Right lobe of liver (tissue), 6 donors: Measurements from ENCODE around the gene PHAF1. TPM values are rescaled to one million over a fixed set of nuclear protein-coding genes. Genes with fewer than 3 reads are reported as not detected.
A peak's percentile ranks its signal among the peaks of the same experiment; 100 is the strongest.

Experiments used
- ATAC-seq, 4 donors: fragments of 200-7000 bp; cut with Tn5 transposase; one replicate each; pipeline ENCODE4 v1.9.1; 2020; ENCODE audit warnings: mild to moderate bottlenecking in 4 of 4, moderate library complexity in 4 of 4
- DNase-seq, 3 donors: peaks; one replicate each; pipeline ENCODE4 v3.0.0-alpha.2; 2020
- H3K27ac ChIP-seq, 3 donors: fragments of 200-600 bp; one replicate each; pipeline ENCODE4 v1.8.0; 2022
- H3K27me3 ChIP-seq, 2 donors: fragments of 200-600 bp; one replicate each; pipeline ENCODE4 v1.8.0; 2022
- H3K36me3 ChIP-seq, 4 donors: fragments of 200-600 bp; sonication (generic) in 1 of 4; one replicate each; pipeline versions ENCODE4 v1.5.1 to v1.8.0; 2017 to 2022; ENCODE audit warnings: control low read depth in 1 of 4
- H3K4me1 ChIP-seq, 4 donors: fragments of 200-600 bp; sonication (generic) in 1 of 4; one replicate each; pipeline versions ENCODE4 v1.5.1 to v1.8.0; 2017 to 2022; ENCODE audit warnings: control low read depth in 1 of 4
- H3K4me3 ChIP-seq, 3 donors: fragments of 200-600 bp; one replicate each; pipeline ENCODE4 v1.8.0; 2022
- H3K9me3 ChIP-seq, 4 donors: fragments of 200-600 bp; sonication (generic) in 1 of 4; one replicate each; pipeline versions ENCODE4 v1.5.1 to v1.8.0; 2017 to 2022; ENCODE audit warnings: control low read depth in 1 of 4
- POLR2A ChIP-seq: fragments of 450-650 bp; IDR thresholded peaks from one replicate; pipeline ENCODE4 v1.6.1; 2017; ENCODE audit warnings: antibody characterized with exemption, mild to moderate bottlenecking
- WGBS: methylation state at CpG from one replicate; pipeline ENCODE4 v1.1.6; 2018; ENCODE audit warnings: low coverage, low lambda C conversion rate; ENCODE audit not compliant: insufficient coverage; ENCODE audit errors: missing lambda C conversion rate; 5-methylcytosine and 5-hydroxymethylcytosine counted together
- intact Hi-C, 2 donors: fragments of 100-400 bp; cut with DNase I; formaldehyde crosslinking; loops; one replicate each; pipeline versions ENCODE4 v1.11.2 to v1.14.1; 2022
- total RNA-seq, 6 experiments: library from RNA; depleted of rRNA in 2 of 6; stranded (reverse); fragments of >200 nt in 2 of 6; fragmentation: NEBNext Ultra II Directional in 3 of 6; extraction: Animal tissue kit (Norgen Biotek cat#: 25700) in 3 of 6; gene quantifications; one replicate each; pipeline versions ENCODE4 v1.1.0 to v1.2.4, GENCODE V29; 2016 to 2023
- TF ChIP-seq, protein P1 (sequence below), 4 donors: fragments of 200-600 bp in 3 of 4; fragments of 450-650 bp in 1 of 4; IDR thresholded peaks; one replicate each; pipeline versions ENCODE4 v1.5.1 to v1.8.0; 2016 to 2022; ENCODE audit warnings: antibody characterized with exemption in 4 of 4, mild to moderate bottlenecking in 2 of 4
- donor health status: DM: no; HTN: yes; CAD: no.
- donor health status: DM: no; HTN: no; CAD: no.
- donor health status: DM: no; HTN: no; CAD: no.
- donor health status: DM: no; HTN: yes; CAD: no.
- donor health status: DM: no; HTN: yes; CAD: no.

The PHAF1 gene
- total RNA-seq, 6 experiments from 2014 or later, result 22.3 to 45.1 (median 32.4) TPM

DNA sequence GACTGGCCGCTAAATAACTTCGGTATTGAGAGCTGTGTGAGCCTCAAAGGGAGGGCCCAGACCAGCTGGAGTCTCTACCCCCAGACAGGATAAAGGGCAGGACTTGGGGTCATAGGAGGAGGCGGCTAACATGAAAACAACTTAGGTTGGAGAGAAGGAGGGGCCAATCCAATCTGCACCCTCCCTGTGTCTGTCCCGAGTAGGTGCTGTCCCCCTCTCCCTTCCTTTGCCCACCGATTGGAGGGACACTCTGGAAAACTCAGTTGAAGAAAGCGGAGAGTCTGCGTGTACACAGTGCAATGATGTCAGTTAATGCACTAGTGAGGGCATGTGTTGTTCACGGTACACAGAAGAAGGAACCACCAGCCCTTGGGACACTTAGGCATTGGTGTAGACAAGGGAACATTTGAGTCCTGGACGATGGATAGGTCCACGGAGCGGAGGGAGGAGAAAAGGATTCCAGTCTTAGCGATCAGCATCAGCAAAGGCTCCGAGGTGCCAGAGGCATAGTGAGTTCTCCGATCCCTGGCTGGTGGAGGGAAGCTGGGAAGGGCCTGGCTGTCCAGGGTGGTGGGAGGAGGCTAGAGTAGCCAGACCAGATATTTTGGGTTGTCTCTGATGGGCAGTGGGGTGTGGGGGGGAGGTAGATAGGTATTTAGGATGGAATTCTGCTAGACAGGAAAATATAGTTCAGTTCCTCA lies 61.4 kb downstream of the PHAF1 start:
- intact Hi-C loops, result no loop called here
- peak overlapping the region; percentile 70 to 89 (median 77) for H3K27ac ChIP-seq
- DNase-seq (no peak), ATAC-seq (peak in 3 of 4 donors; percentile 3 to 4 (median 4))
- no peaks in the 10 kb centered on the region for H3K36me3 ChIP-seq
- no peak for TF ChIP-seq POLR2A
- TF ChIP-seq, protein P1, sequence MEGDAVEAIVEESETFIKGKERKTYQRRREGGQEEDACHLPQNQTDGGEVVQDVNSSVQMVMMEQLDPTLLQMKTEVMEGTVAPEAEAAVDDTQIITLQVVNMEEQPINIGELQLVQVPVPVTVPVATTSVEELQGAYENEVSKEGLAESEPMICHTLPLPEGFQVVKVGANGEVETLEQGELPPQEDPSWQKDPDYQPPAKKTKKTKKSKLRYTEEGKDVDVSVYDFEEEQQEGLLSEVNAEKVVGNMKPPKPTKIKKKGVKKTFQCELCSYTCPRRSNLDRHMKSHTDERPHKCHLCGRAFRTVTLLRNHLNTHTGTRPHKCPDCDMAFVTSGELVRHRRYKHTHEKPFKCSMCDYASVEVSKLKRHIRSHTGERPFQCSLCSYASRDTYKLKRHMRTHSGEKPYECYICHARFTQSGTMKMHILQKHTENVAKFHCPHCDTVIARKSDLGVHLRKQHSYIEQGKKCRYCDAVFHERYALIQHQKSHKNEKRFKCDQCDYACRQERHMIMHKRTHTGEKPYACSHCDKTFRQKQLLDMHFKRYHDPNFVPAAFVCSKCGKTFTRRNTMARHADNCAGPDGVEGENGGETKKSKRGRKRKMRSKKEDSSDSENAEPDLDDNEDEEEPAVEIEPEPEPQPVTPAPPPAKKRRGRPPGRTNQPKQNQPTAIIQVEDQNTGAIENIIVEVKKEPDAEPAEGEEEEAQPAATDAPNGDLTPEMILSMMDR (IDR thresholded peaks at IDR 0.05), result no peak
- peaks cover 0 to 28% (median 7%) of the 10 kb centered on the region in 4 donors for H3K4me1 ChIP-seq
- no peaks in the 10 kb centered on the region for H3K27me3 ChIP-seq
- no peaks in the 10 kb centered on the region for H3K9me3 ChIP-seq
- 27% methylated on average over 3 of the region's 14 CpGs for WGBS
- H3K4me3 ChIP-seq, result peak overlapping the region; percentile 35 to 56 (median 43)

DNA sequence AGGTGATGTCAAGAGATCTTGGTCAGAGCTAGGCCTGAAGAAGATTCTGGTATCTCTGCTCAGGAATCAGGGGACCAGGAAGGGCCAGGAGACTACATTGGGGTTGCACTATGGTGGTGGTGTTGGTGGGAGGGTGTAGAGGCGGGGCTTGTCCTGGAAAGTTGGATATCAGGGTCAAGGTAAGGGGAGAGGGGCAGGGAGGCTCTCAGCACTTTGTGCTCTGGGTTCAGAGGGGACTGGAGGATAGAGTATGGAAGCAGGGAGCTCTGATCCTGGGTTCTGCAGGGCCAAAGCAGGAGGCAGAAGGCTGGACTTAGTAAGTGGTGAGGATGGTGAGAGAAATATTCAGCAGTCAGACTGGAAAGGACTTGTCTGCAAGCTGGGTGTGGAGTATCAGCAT lies 63.6 kb downstream of the PHAF1 start:
- Histone ChIP-seq H3K36me3 (no peaks in the 10 kb centered on the region), H3K4me3 (peak overlapping the region; percentile 46 to 48 (median 47)), H3K9me3 (no peaks in the 10 kb centered on the region), H3K4me1 (peaks cover 0 to 37% (median 7%) of the 10 kb centered on the region in 4 donors), H3K27ac (peak overlapping the region; percentile 63 to 76 (median 71)), H3K27me3 (no peaks in the 10 kb centered on the region)
- intact Hi-C loops, result no loop called here
- TF ChIP-seq, protein P1 (IDR thresholded peaks at IDR 0.05), result no peak
- TF ChIP-seq POLR2A, result no peak
- DNase-seq (no peak), ATAC-seq (no peak)
- WGBS, result 94% methylated on average over 1 of the region's 1 CpG

DNA sequence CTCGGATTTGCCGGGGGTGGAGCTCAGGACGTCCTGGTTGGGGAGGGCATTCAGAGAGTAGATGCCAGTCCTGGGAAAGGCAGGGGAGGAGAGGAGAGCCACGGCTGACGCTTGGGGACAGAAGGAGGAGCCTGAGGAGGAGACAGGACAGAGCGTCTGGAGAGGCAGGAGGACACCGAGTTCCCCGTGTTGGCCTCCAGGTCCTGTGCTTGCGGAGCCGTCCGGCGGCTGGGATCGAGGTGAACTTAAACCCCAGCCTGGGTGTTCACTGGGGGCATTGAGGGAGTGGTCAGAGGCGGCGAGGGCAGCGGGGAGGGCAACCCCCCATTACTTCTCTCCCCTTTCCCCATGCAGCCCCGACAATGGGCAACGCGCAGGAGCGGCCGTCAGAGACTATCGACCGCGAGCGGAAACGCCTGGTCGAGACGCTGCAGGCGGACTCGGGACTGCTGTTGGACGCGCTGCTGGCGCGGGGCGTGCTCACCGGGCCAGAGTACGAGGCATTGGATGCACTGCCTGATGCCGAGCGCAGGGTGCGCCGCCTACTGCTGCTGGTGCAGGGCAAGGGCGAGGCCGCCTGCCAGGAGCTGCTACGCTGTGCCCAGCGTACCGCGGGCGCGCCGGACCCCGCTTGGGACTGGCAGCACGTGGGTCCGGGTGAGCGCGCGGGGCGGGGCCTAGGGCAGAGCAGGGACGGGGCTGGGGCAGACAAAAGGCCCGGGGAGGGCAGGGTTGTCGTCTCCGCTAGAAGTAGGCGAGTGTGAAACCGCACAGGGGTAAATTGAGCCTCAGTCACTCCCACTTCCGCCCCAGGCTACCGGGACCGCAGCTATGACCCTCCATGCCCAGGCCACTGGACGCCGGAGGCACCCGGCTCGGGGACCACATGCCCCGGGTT lies 64.3 kb downstream of the PHAF1 start:
- peak overlapping the region; percentile 63 to 76 (median 71) for H3K27ac ChIP-seq
- ATAC-seq (peak; percentile 62 to 86 (median 82)), DNase-seq (peak; percentile 92 to 96 (median 96))
- peaks cover 0 to 43% (median 10%) of the 10 kb centered on the region in 4 donors for H3K4me1 ChIP-seq
- H3K4me3 ChIP-seq, result peak overlapping the region; percentile 46 to 48 (median 47)
- no peaks in the 10 kb centered on the region for H3K9me3 ChIP-seq
- peak; percentile 86 for TF ChIP-seq POLR2A
- TF ChIP-seq, protein P1 (IDR thresholded peaks at IDR 0.05), result peak; percentile 23 to 51 (median 34)
- H3K36me3 ChIP-seq, result no peaks in the 10 kb centered on the region
- intact Hi-C loops, result no loop called here
- WGBS, result under 1% methylated on average over 8 of the region's 71 CpGs
- H3K27me3 ChIP-seq, result no peaks in the 10 kb centered on the region

DNA sequence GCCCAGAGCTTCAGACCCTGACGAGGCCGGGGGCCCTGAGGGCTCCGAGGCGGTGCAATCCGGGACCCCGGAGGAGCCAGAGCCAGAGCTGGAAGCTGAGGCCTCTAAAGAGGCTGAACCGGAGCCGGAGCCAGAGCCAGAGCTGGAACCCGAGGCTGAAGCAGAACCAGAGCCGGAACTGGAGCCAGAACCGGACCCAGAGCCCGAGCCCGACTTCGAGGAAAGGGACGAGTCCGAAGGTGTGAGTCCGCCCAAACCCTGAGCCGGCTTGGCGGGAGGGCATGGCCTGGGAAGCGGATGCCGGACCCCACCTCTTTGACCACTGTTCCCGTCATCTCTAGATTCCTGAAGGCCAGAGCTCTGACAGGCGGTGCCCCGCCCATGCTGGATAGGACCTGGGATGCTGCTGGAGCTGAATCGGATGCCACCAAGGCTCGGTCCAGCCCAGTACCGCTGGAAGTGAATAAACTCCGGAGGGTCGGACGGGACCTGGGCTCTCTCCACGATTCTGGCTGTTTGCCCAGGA lies 65.0 kb downstream of the PHAF1 start:
- 49% methylated on average over 5 of the region's 31 CpGs for WGBS
- TF ChIP-seq POLR2A, result no peak
- TF ChIP-seq, protein P1 (IDR thresholded peaks at IDR 0.05), result no peak
- no peak for DNase-seq
- H3K9me3 ChIP-seq, result no peaks in the 10 kb centered on the region
- H3K4me3 ChIP-seq, result peak overlapping the region; percentile 46 to 48 (median 47)
- ATAC-seq, result no peak
- H3K27ac ChIP-seq, result peak overlapping the region; percentile 63 to 76 (median 71)
- H3K4me1 ChIP-seq, result peaks cover 0 to 36% (median 10%) of the 10 kb centered on the region in 4 donors
- H3K27me3 ChIP-seq, result no peaks in the 10 kb centered on the region
- intact Hi-C loops, result no loop called here
- H3K36me3 ChIP-seq, result no peaks in the 10 kb centered on the region
